Mesendoderm (in vitro differentiated cells): ENCODE data around the gene SLC12A8.

Experiments used
- DNase-seq: peaks from one replicate; pipeline ENCODE4 v3.0.0; 2013
- H2AK5ac ChIP-seq: 2 replicates; pipeline ENCODE4 v1.6.1; 2013; ENCODE audit warnings: low read length, inconsistent platforms
- H2BK120ac ChIP-seq: 2 replicates; pipeline ENCODE4 v1.6.1; 2013; ENCODE audit warnings: low read depth, mild to moderate bottlenecking, low read length, moderate library complexity, mixed read lengths
- H2BK15ac ChIP-seq: replicated peaks from 2 replicates; pipeline ENCODE4 v1.6.1; 2013; ENCODE audit warnings: low read depth, mild to moderate bottlenecking, moderate library complexity
- H2BK5ac ChIP-seq: 2 replicates; pipeline ENCODE4 v1.6.1; 2013; ENCODE audit warnings: low read length, inconsistent platforms
- H3K18ac ChIP-seq: 2 replicates; pipeline ENCODE4 v1.6.1; 2013; ENCODE audit warnings: mild to moderate bottlenecking, low read length, mixed read lengths
- H3K23ac ChIP-seq: one replicate; pipeline ENCODE4 v1.6.1; 2013; ENCODE audit warnings: low read length
- H3K27ac ChIP-seq: 2 replicates; pipeline ENCODE4 v1.5.1; 2013; ENCODE audit warnings: low read depth, mild to moderate bottlenecking, inconsistent platforms, low read length, moderate library complexity
- H3K27me3 ChIP-seq: 2 replicates; pipeline ENCODE4 v1.6.1; 2013; ENCODE audit warnings: low read length, control low read depth, mild to moderate bottlenecking, inconsistent platforms; ENCODE audit not compliant: insufficient read depth, poor library complexity
- H3K36me3 ChIP-seq: 2 replicates; pipeline ENCODE4 v1.6.1; 2013; ENCODE audit warnings: low read length, inconsistent platforms; ENCODE audit not compliant: control insufficient read depth, insufficient read depth
- H3K4ac ChIP-seq: one replicate; pipeline ENCODE4 v1.6.1; 2013; ENCODE audit warnings: low read depth, mild to moderate bottlenecking, low read length, moderate library complexity
- H3K4me1 ChIP-seq: 2 replicates; pipeline ENCODE4 v1.6.1; 2013; ENCODE audit warnings: low read depth, low read length, inconsistent platforms; ENCODE audit not compliant: control insufficient read depth
- H3K4me2 ChIP-seq: 2 replicates; pipeline ENCODE4 v1.6.1; 2013; ENCODE audit warnings: low read length
- H3K4me3 ChIP-seq: 2 replicates; pipeline ENCODE4 v1.5.1; 2013; ENCODE audit warnings: mild to moderate bottlenecking, low read length
- H3K56ac ChIP-seq: one replicate; pipeline ENCODE4 v1.6.1; 2013; ENCODE audit warnings: low read length
- H3K79me1 ChIP-seq: 2 replicates; pipeline ENCODE4 v1.6.1; 2013; ENCODE audit warnings: low read length, inconsistent platforms
- H3K79me2 ChIP-seq: 2 replicates; pipeline ENCODE4 v1.6.1; 2013; ENCODE audit warnings: mild to moderate bottlenecking, low read length; ENCODE audit not compliant: control insufficient read depth, insufficient read depth
- H3K9ac ChIP-seq: 2 replicates; pipeline ENCODE4 v1.6.1; 2013; ENCODE audit warnings: low read length, inconsistent platforms
- H4K5ac ChIP-seq: one replicate; pipeline ENCODE4 v1.6.1; 2013; ENCODE audit warnings: low read length
- H4K8ac ChIP-seq: one replicate; pipeline ENCODE4 v1.6.1; 2013; ENCODE audit warnings: low read depth, mild to moderate bottlenecking, control low read depth, low read length, moderate library complexity
- WGBS: extraction: QIAGEN DNeasy Blood & Tissue Kit; methylation state at CpG from one replicate; pipeline ENCODE4 v1.1.7; 2013; ENCODE audit warnings: low lambda C conversion rate, missing lambda C conversion rate; ENCODE audit not compliant: insufficient coverage; ENCODE audit errors: extremely low coverage; 5-methylcytosine and 5-hydroxymethylcytosine counted together

SLC12A8 gene

GRCh38 chr3:125189378-125190165 is 23.0 kb downstream of the SLC12A8 start:
- Histone ChIP-seq H3K27me3 (no peaks in the 10 kb centered on the region), H3K4me2 (no peak overlapping the region), H3K27ac (no peak overlapping the region), H3K23ac (no peak overlapping the region), H2BK120ac (no peak overlapping the region), H3K4me1 (peaks cover 22% of the 10 kb centered on the region), H3K56ac (no peak overlapping the region), H3K4me3 (no peak overlapping the region), H3K18ac (no peak overlapping the region), H2BK15ac (no peak overlapping the region), H4K5ac (no peak overlapping the region), H3K79me1 (no peaks in the 10 kb centered on the region), H2AK5ac (no peak overlapping the region), H3K79me2 (no peaks in the 10 kb centered on the region), H2BK5ac (no peak overlapping the region), H3K4ac (no peak overlapping the region), H3K36me3 (no peaks in the 10 kb centered on the region), H4K8ac (no peak overlapping the region), H3K9ac (no peak overlapping the region)
- WGBS = no CpG with 5 or more reads among the region's 7 CpGs
- DNase-seq = no peak

- H3K4me1 ChIP-seq = peaks cover 21% of the 10 kb centered on the region
- H3K4ac ChIP-seq = no peak overlapping the region
- H3K4me3 ChIP-seq = no peak overlapping the region
- no peak overlapping the region for H2BK5ac ChIP-seq
- DNase-seq = no peak
- no peak overlapping the region for H2BK15ac ChIP-seq
- H3K27me3 ChIP-seq = no peaks in the 10 kb centered on the region
- no peak overlapping the region for H2AK5ac ChIP-seq
- no peaks in the 10 kb centered on the region for H3K36me3 ChIP-seq
- H3K27ac ChIP-seq = no peak overlapping the region
- no peaks in the 10 kb centered on the region for H3K79me1 ChIP-seq
- no peak overlapping the region for H3K56ac ChIP-seq
- no peak overlapping the region for H4K5ac ChIP-seq
- H2BK120ac ChIP-seq = no peak overlapping the region
- no CpG with 5 or more reads among the region's 2 CpGs for WGBS
- no peak overlapping the region for H4K8ac ChIP-seq
- no peak overlapping the region for H3K23ac ChIP-seq
- no peaks in the 10 kb centered on the region for H3K79me2 ChIP-seq
- H3K4me2 ChIP-seq = no peak overlapping the region
- H3K9ac ChIP-seq = no peak overlapping the region
- no peak overlapping the region for H3K18ac ChIP-seq
Measured at GRCh38 chr3:125188955-125189354, 23.6 kb downstream of the SLC12A8 start.

GRCh38 chr3:125187599-125187910 is 25.0 kb downstream of the SLC12A8 start:
- H2BK120ac ChIP-seq = no peak overlapping the region
- peak; percentile 30 for DNase-seq
- H3K23ac ChIP-seq = no peak overlapping the region
- no peak overlapping the region for H3K18ac ChIP-seq
- H3K36me3 ChIP-seq = no peaks in the 10 kb centered on the region
- H3K79me1 ChIP-seq = no peaks in the 10 kb centered on the region
- no peak overlapping the region for H3K4ac ChIP-seq
- H4K5ac ChIP-seq = no peak overlapping the region
- no peak overlapping the region for H3K4me3 ChIP-seq
- H3K27ac ChIP-seq = no peak overlapping the region
- no peak overlapping the region for H2BK5ac ChIP-seq
- H2BK15ac ChIP-seq = no peak overlapping the region
- peaks cover 19% of the 10 kb centered on the region for H3K4me1 ChIP-seq
- no CpG with 5 or more reads among the region's 5 CpGs for WGBS
- no peak overlapping the region for H3K4me2 ChIP-seq
- no peak overlapping the region for H4K8ac ChIP-seq
- no peaks in the 10 kb centered on the region for H3K27me3 ChIP-seq
- H3K9ac ChIP-seq = peak overlapping the region; percentile 10
- peak overlapping the region; percentile 47 for H3K56ac ChIP-seq
- H2AK5ac ChIP-seq = no peak overlapping the region
- no peaks in the 10 kb centered on the region for H3K79me2 ChIP-seq

GRCh38 chr3:125186800-125187598 is 25.5 kb downstream of the SLC12A8 start:
- no peak overlapping the region for H2AK5ac ChIP-seq
- H3K4me3 ChIP-seq = no peak overlapping the region
- no peaks in the 10 kb centered on the region for H3K27me3 ChIP-seq
- H3K27ac ChIP-seq = no peak overlapping the region
- H2BK120ac ChIP-seq = no peak overlapping the region
- H3K18ac ChIP-seq = no peak overlapping the region
- H3K36me3 ChIP-seq = no peaks in the 10 kb centered on the region
- peak overlapping the region; percentile 47 for H3K56ac ChIP-seq
- no peak overlapping the region for H2BK15ac ChIP-seq
- no peak overlapping the region for H2BK5ac ChIP-seq
- H4K5ac ChIP-seq = no peak overlapping the region
- H3K4me2 ChIP-seq = no peak overlapping the region
- no peak overlapping the region for H4K8ac ChIP-seq
- no CpG with 5 or more reads among the region's 20 CpGs for WGBS
- H3K23ac ChIP-seq = no peak overlapping the region
- H3K79me1 ChIP-seq = no peaks in the 10 kb centered on the region
- H3K4ac ChIP-seq = no peak overlapping the region
- peaks cover 16% of the 10 kb centered on the region for H3K4me1 ChIP-seq
- H3K9ac ChIP-seq = peak overlapping the region; percentile 10
- peak; percentile 16 for DNase-seq
- H3K79me2 ChIP-seq = no peaks in the 10 kb centered on the region

- Histone ChIP-seq H3K27ac (no peak overlapping the region), H3K27me3 (no peaks in the 10 kb centered on the region), H3K4me2 (no peak overlapping the region), H3K36me3 (no peaks in the 10 kb centered on the region), H3K4ac (no peak overlapping the region), H2AK5ac (no peak overlapping the region), H3K4me3 (no peak overlapping the region), H2BK5ac (no peak overlapping the region), H4K5ac (no peak overlapping the region), H3K4me1 (peaks cover 12% of the 10 kb centered on the region), H3K79me2 (no peaks in the 10 kb centered on the region), H2BK120ac (no peak overlapping the region), H3K18ac (no peak overlapping the region), H3K23ac (no peak overlapping the region), H3K56ac (no peak overlapping the region), H4K8ac (no peak overlapping the region), H2BK15ac (no peak overlapping the region), H3K9ac (no peak overlapping the region), H3K79me1 (no peaks in the 10 kb centered on the region)
- DNase-seq = no peak
- WGBS = no CpG with 5 or more reads among the region's 10 CpGs
Measured at GRCh38 chr3:125186261-125186787, 26.2 kb downstream of the SLC12A8 start.
